Smooth muscle cell (in vitro differentiated cells): ENCODE measurements around the gene MSRB3. TPM values are rescaled to one million over a fixed set of nuclear protein-coding genes. Genes with fewer than 3 reads are reported as not detected.

Experiments used
- DNase-seq: peaks from one replicate; lab custom pipeline; 2025; ENCODE audit not compliant: unreplicated experiment; lab: John Stamatoyannopoulos, UW
- H2AFZ ChIP-seq: fragments of 200-600 bp; sonication (generic); 2 replicates; pipeline ENCODE4 v1.6.0; 2016; ENCODE audit warnings: antibody characterized with exemption, low read depth, mild to moderate bottlenecking
- H3F3A ChIP-seq: fragments of 200-600 bp; sonication (generic); 2 replicates; pipeline ENCODE4 v1.6.0; 2017; ENCODE audit warnings: antibody characterized with exemption, low read depth
- H3K27ac ChIP-seq: fragments of 200-600 bp; sonication (generic); 2 replicates; pipeline ENCODE4 v1.5.1; 2016; ENCODE audit warnings: low read depth, mild to moderate bottlenecking
- H3K27me3 ChIP-seq: fragments of 200-600 bp; sonication (generic); 2 replicates; pipeline ENCODE4 v1.6.1; 2016; ENCODE audit warnings: low read depth, mild to moderate bottlenecking
- H3K36me3 ChIP-seq: fragments of 200-600 bp; sonication (generic); 2 replicates; pipeline ENCODE4 v1.5.1; 2016; ENCODE audit warnings: low read depth
- H3K4me1 ChIP-seq: fragments of 200-600 bp; sonication (generic); 2 replicates; pipeline ENCODE4 v1.5.1; 2016; ENCODE audit warnings: low read depth
- H3K4me2 ChIP-seq: fragments of 200-600 bp; sonication (generic); 2 replicates; pipeline ENCODE4 v1.6.0; 2016; ENCODE audit warnings: mild to moderate bottlenecking
- H3K4me3 ChIP-seq: fragments of 200-600 bp; sonication (generic); 2 replicates; pipeline ENCODE4 v1.5.1; 2016; ENCODE audit warnings: mild to moderate bottlenecking
- H3K79me2 ChIP-seq: fragments of 200-600 bp; sonication (generic); 2 replicates; pipeline ENCODE4 v1.6.0; 2016; ENCODE audit warnings: low read depth, mild to moderate bottlenecking
- H3K9ac ChIP-seq: fragments of 200-600 bp; sonication (generic); 2 replicates; pipeline ENCODE4 v1.6.0; 2016; ENCODE audit warnings: low read depth
- H3K9me3 ChIP-seq: fragments of 200-600 bp; sonication (generic); replicated peaks from 2 replicates; pipeline ENCODE4 v1.5.1; 2016; ENCODE audit warnings: low read depth
- H4K20me1 ChIP-seq: fragments of 200-600 bp; sonication (generic); 2 replicates; pipeline ENCODE4 v1.6.0; 2016; ENCODE audit warnings: low read depth
- CTCF ChIP-seq: fragments of 200-600 bp; sonication (generic); IDR thresholded peaks from 2 replicates; pipeline ENCODE4 v1.5.1; 2017; ENCODE audit warnings: borderline replicate concordance, mild to moderate bottlenecking, antibody characterized with exemption; ENCODE audit not compliant: insufficient read depth, poor library complexity, severe bottlenecking
- WGBS: methylation state at CpG from one replicate; pipeline ENCODE4 v1.1.7; 2016; ENCODE audit warnings: low lambda C conversion rate; 5-methylcytosine and 5-hydroxymethylcytosine counted together
- polyA plus RNA-seq: library from polyadenylated mRNA; unstranded; fragments of >200 nt; fragmentation: Nextera tagmentation; extraction: Ambion mirVana; gene quantifications from 2 replicates; pipeline ENCODE4 v1.2.1, GENCODE V29; 2016
- total RNA-seq: library from RNA; depleted of rRNA; stranded (reverse); fragments of >200 nt; gene quantifications from 2 replicates; pipeline ENCODE4 v1.2.3, GENCODE V29; 2014

MSRB3 gene
- total and polyA plus RNA-seq, 2 experiments from 2014 or later, result 63.1 to 107 TPM

GRCh38 chr12:65389436-65389835 is 111.0 kb downstream of the MSRB3 start:
- H3F3A ChIP-seq, result peaks cover 5% of the 10 kb centered on the region
- H3K4me3 ChIP-seq, result no peak overlapping the region
- TF ChIP-seq CTCF, result no peak
- peaks cover 11% of the 10 kb centered on the region for H3K36me3 ChIP-seq
- 67% methylated on average over 4 of the region's 4 CpGs for WGBS
- H4K20me1 ChIP-seq, result no peaks in the 10 kb centered on the region
- H2AFZ ChIP-seq, result no peak overlapping the region
- no peaks in the 10 kb centered on the region for H3K27me3 ChIP-seq
- H3K4me2 ChIP-seq, result no peak overlapping the region
- H3K9ac ChIP-seq, result no peak overlapping the region
- peaks cover 4% of the 10 kb centered on the region for H3K9me3 ChIP-seq
- H3K4me1 ChIP-seq, result no peaks in the 10 kb centered on the region
- no peak for DNase-seq
- no peak overlapping the region for H3K27ac ChIP-seq
- H3K79me2 ChIP-seq, result peaks cover 5% of the 10 kb centered on the region

- no peak overlapping the region for H2AFZ ChIP-seq
- H3K27ac ChIP-seq, result no peak overlapping the region
- no peaks in the 10 kb centered on the region for H4K20me1 ChIP-seq
- peaks cover 5% of the 10 kb centered on the region for H3F3A ChIP-seq
- no peak for DNase-seq
- H3K36me3 ChIP-seq, result peaks cover 18% of the 10 kb centered on the region
- H3K9ac ChIP-seq, result no peak overlapping the region
- WGBS, result 100% methylated on average over 1 of the region's 1 CpG
- H3K79me2 ChIP-seq, result peaks cover 5% of the 10 kb centered on the region
- TF ChIP-seq CTCF, result no peak
- H3K4me1 ChIP-seq, result no peaks in the 10 kb centered on the region
- H3K9me3 ChIP-seq, result peaks cover 9% of the 10 kb centered on the region
- no peaks in the 10 kb centered on the region for H3K27me3 ChIP-seq
- H3K4me2 ChIP-seq, result no peak overlapping the region
- H3K4me3 ChIP-seq, result no peak overlapping the region
These were observed 113.2 kb downstream of the MSRB3 start for GRCh38 chr12:65391711-65392110.

GRCh38 chr12:65392491-65392890 is 114.0 kb downstream of the MSRB3 start:
- Histone ChIP-seq H3K9ac (no peak overlapping the region), H3K4me1 (no peaks in the 10 kb centered on the region), H3K4me3 (no peak overlapping the region), H3K4me2 (no peak overlapping the region), H3K9me3 (peaks cover 9% of the 10 kb centered on the region), H3K36me3 (peaks cover 18% of the 10 kb centered on the region), H3K79me2 (peaks cover 4% of the 10 kb centered on the region), H3K27me3 (no peaks in the 10 kb centered on the region), H4K20me1 (no peaks in the 10 kb centered on the region), H3K27ac (no peak overlapping the region), H2AFZ (no peak overlapping the region), H3F3A (peaks cover 5% of the 10 kb centered on the region)
- TF ChIP-seq CTCF, result no peak
- 97% methylated on average over 5 of the region's 5 CpGs for WGBS
- no peak for DNase-seq

DNA sequence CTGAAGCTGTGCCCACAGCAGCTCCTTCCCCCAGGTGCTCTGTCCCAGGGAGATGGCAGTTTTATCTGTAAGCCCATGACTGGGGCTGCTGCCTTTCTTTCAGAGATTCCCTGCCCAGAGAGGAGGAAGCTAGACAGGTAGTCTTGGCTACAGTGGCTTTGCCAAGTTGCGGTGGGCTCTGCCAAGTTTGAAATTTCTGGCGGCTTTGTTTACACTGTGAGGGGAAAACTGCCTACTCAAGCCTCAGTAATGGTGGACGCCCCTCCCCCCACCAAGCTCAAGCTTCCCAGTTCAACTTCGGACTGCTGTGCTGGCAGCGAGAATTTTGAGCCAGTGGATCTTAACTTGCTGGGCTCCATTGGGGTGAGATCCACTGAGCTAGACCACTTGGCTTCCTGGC is 124.7 kb downstream of the MSRB3 start:
- H3K4me1 ChIP-seq, result no peaks in the 10 kb centered on the region
- no peak for DNase-seq
- H3F3A ChIP-seq, result no peaks in the 10 kb centered on the region
- H3K9ac ChIP-seq, result no peak overlapping the region
- no peak overlapping the region for H2AFZ ChIP-seq
- H3K9me3 ChIP-seq, result no peaks in the 10 kb centered on the region
- TF ChIP-seq CTCF, result no peak
- WGBS, result 91% methylated on average over 5 of the region's 5 CpGs
- H3K79me2 ChIP-seq, result peaks cover 9% of the 10 kb centered on the region
- no peaks in the 10 kb centered on the region for H4K20me1 ChIP-seq
- no peak overlapping the region for H3K27ac ChIP-seq
- H3K4me3 ChIP-seq, result no peak overlapping the region
- H3K27me3 ChIP-seq, result no peaks in the 10 kb centered on the region
- H3K4me2 ChIP-seq, result no peak overlapping the region
- peaks cover 11% of the 10 kb centered on the region for H3K36me3 ChIP-seq
